Adrenal gland (tissue), 12 donors: Measurements from ENCODE around the gene PTPA. TPM values are rescaled to one million over a fixed set of nuclear protein-coding genes. Genes with fewer than 3 reads are reported as not detected.

Experiments
- DNase-seq, 7 donors: peaks; one replicate each; pipeline ENCODE4 v3.0.0-alpha.2; 2019 to 2020
- H3K27ac ChIP-seq, 5 donors: fragments of 200-600 bp; sonication (generic) in 4 of 5; 1 replicate in 3 of 5; 2 replicates in 2 of 5; pipeline versions ENCODE4 v1.5.1 to v1.8.0; 2016 to 2020; ENCODE audit warnings: mild to moderate bottlenecking in 1 of 5
- H3K27me3 ChIP-seq: fragments of 200-600 bp; 2 replicates; pipeline ENCODE4 v1.8.0; 2021
- H3K36me3 ChIP-seq, 2 donors: fragments of 200-600 bp; replicated peaks in 1 of 2; 1 replicate in 1 of 2; 2 replicates in 1 of 2; pipeline versions ENCODE4 v1.5.1 to v1.8.0; 2018 to 2022
- H3K4me1 ChIP-seq, 2 donors: fragments of 200-600 bp; replicated peaks in 1 of 2; 1 replicate in 1 of 2; 2 replicates in 1 of 2; pipeline versions ENCODE4 v1.5.1 to v1.8.0; 2018 to 2021
- H3K4me3 ChIP-seq, 4 donors: fragments of 200-600 bp; sonication (generic) in 3 of 4; one replicate each; pipeline ENCODE4 v1.5.1; 2016 to 2018
- H3K9me3 ChIP-seq, 3 donors: fragments of 200-600 bp; sonication (generic) in 1 of 3; replicated peaks in 1 of 3; 1 replicate in 2 of 3; 2 replicates in 1 of 3; pipeline versions ENCODE4 v1.5.1 to v1.8.0; 2016 to 2021
- POLR2A ChIP-seq, 2 donors: fragments of 450-650 bp; IDR thresholded peaks; one replicate each; pipeline ENCODE4 v1.6.1; 2017; ENCODE audit warnings: antibody characterized with exemption in 2 of 2, mild to moderate bottlenecking in 2 of 2, moderate library complexity in 1 of 2
- WGBS, 4 donors: extraction: QIAGEN DNeasy Blood & Tissue Kit in 2 of 4; methylation state at CpG; one replicate each; pipeline versions ENCODE4 v1.1.5 to v1.1.7; 2013 to 2017; 5-methylcytosine and 5-hydroxymethylcytosine counted together
- intact Hi-C, 2 donors: fragments of 100-400 bp; cut with DNase I; formaldehyde crosslinking; loops; one replicate each; pipeline versions ENCODE4 v1.14.1 to v1.15.0; 2022 to 2023
- polyA plus RNA-seq, 3 donors: library from polyadenylated mRNA; stranded (reverse); fragments of 200-250 nt in 2 of 3; fragments of 350-450 nt in 1 of 3; fragmentation: Illumina TruSeq in 1 of 3; extraction: RNeasy Lipid Tissue Mini Kit (QIAGEN cat#74804) in 1 of 3; gene quantifications; one replicate each; pipeline ENCODE4 v1.2.3, GENCODE V29; 2013 to 2014
- total RNA-seq, 9 donors: library from RNA; depleted of rRNA in 4 of 9; stranded (reverse); fragments of >200 nt in 4 of 9; fragments of 120-200 nt in 1 of 9; fragmentation: NEBNext Ultra II Directional in 1 of 9; extraction: Animal tissue kit (Norgen Biotek cat#: 25700) in 1 of 9; gene quantifications; one replicate each; pipeline versions ENCODE4 v1.1.0 to v1.2.4, GENCODE V29; 2013 to 2023
- TF ChIP-seq, protein P1 (sequence below), 6 experiments: fragments of 450-650 bp in 4 of 6; fragments of 200-600 bp in 2 of 6; sonication (generic) in 1 of 6; IDR thresholded peaks; 1 replicate in 5 of 6; 2 replicates in 1 of 6; pipeline versions ENCODE4 v1.5.1 to v1.8.0; 2016 to 2021; ENCODE audit warnings: antibody characterized with exemption in 6 of 6, mild to moderate bottlenecking in 2 of 6, moderate library complexity in 1 of 6
- donor health status: healthy with polysubstance abuse.
- donor health status: Bipolar disorder and iron deficiency.
- donor health status: DM: yes; HTN: yes; CAD: no.
- donor health status: DM: no; HTN: no; CAD: no.
- donor health status: DM: no; HTN: no; CAD: no.
- donor health status: DM: yes; HTN: yes; CAD: no.

Gene PTPA
- total and polyA plus RNA-seq, 12 donors, result 71.3 to 248 (median 130) TPM

DNA sequence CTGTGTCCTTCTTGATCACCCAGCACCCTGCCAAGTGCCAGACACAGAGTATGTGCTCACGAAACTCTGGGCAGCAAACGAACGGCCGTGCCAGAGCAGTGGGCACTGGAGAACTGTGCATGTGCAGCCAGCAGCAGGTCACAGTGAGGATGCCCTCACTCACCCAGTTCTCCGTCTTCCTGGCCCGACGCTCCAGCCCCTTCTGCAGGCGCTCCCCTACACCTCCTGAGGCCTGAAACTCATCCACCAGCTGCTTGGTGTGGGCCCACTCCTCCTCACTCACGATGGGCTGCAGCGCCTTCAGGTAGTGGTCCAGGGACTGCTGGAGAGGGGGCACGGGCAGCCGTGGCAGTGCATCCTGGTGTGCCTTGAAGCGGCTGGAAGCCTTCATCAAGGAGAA is 3.6 kb upstream of the PTPA start:
- WGBS, 4 donors, result 89 to 94% (median 92%) methylated on average over 8 to 13 of the region's 13 CpGs
- H3K4me1 ChIP-seq, result peaks cover 11 to 21% of the 10 kb centered on the region in 2 donors
- H3K27ac ChIP-seq, result no peak overlapping the region
- H3K9me3 ChIP-seq, result no peaks in the 10 kb centered on the region
- H3K27me3 ChIP-seq, result no peaks in the 10 kb centered on the region
- H3K36me3 ChIP-seq, result peaks cover 0 to 11% of the 10 kb centered on the region in 2 donors
- intact Hi-C loops, result no loop called here
- no peak for TF ChIP-seq POLR2A (IDR thresholded peaks at IDR 0.05)
- TF ChIP-seq, protein P1, sequence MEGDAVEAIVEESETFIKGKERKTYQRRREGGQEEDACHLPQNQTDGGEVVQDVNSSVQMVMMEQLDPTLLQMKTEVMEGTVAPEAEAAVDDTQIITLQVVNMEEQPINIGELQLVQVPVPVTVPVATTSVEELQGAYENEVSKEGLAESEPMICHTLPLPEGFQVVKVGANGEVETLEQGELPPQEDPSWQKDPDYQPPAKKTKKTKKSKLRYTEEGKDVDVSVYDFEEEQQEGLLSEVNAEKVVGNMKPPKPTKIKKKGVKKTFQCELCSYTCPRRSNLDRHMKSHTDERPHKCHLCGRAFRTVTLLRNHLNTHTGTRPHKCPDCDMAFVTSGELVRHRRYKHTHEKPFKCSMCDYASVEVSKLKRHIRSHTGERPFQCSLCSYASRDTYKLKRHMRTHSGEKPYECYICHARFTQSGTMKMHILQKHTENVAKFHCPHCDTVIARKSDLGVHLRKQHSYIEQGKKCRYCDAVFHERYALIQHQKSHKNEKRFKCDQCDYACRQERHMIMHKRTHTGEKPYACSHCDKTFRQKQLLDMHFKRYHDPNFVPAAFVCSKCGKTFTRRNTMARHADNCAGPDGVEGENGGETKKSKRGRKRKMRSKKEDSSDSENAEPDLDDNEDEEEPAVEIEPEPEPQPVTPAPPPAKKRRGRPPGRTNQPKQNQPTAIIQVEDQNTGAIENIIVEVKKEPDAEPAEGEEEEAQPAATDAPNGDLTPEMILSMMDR (IDR thresholded peaks at IDR 0.05), result no peak
- no peak for DNase-seq
- H3K4me3 ChIP-seq, result no peak overlapping the region

DNA sequence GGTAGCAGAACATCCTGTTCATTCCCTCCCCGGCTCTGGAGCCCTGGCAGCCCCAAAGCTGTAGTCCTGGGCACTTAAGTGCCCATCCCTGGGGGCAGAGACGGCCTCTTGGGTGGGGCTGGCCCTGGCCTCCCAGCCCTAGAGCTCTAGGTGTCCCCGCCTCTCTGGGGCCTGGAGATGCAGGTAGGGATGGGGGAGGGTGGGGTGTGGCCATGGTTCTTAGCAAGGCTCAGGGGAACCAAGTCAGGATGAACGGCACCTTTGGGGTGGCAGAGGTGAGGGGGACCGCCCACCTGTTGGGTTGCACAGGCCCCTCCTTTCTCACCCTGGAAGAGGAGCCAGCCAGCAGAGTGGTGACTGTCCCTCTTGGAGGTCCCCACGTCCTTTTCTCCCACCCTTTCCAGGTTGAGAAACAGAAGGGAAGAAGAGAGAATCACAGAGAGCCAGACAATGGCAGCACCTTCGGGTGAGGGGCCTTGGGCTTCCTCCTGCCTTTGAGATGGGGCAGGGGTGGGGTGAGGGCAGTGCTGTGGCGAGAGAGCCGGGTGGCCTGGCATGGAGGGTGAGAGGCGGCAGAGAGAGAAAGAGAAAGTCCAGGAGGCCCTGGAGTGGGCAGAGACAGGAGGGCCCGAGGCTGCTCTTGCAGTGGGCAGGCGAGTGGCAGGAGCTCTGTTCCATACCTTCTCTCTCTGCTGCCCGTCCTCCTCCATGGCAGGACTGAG is 3.0 kb upstream of the PTPA start:
- Histone ChIP-seq H3K27ac (no peak overlapping the region), H3K27me3 (no peaks in the 10 kb centered on the region), H3K36me3 (peaks cover 0 to 11% of the 10 kb centered on the region in 2 donors), H3K4me3 (no peak overlapping the region), H3K9me3 (no peaks in the 10 kb centered on the region), H3K4me1 (peaks cover 11 to 24% of the 10 kb centered on the region in 2 donors)
- no peak for TF ChIP-seq POLR2A (IDR thresholded peaks at IDR 0.05)
- TF ChIP-seq, protein P1 (IDR thresholded peaks at IDR 0.05), result no peak
- WGBS, 4 donors, result 90 to 97% (median 94%) methylated on average over 10 to 13 of the region's 13 CpGs
- no peak for DNase-seq
- intact Hi-C loops, result no loop called here

- Histone ChIP-seq H3K4me1 (peaks cover 18 to 31% of the 10 kb centered on the region in 2 donors), H3K27ac (no peak overlapping the region), H3K4me3 (no peak overlapping the region), H3K36me3 (peaks cover 0 to 11% of the 10 kb centered on the region in 2 donors), H3K9me3 (no peaks in the 10 kb centered on the region), H3K27me3 (no peaks in the 10 kb centered on the region)
- DNase-seq, result no peak
- TF ChIP-seq, protein P1 (IDR thresholded peaks at IDR 0.05), result no peak
- TF ChIP-seq POLR2A (IDR thresholded peaks at IDR 0.05), result no peak
- WGBS, 4 donors, result 58 to 77% (median 69%) methylated on average over 10 of the region's 10 CpGs
- intact Hi-C loops, result no loop called here
Measured at GRCh38 chr9:129108805-129109536, 2.2 kb upstream of the PTPA start.

DNA sequence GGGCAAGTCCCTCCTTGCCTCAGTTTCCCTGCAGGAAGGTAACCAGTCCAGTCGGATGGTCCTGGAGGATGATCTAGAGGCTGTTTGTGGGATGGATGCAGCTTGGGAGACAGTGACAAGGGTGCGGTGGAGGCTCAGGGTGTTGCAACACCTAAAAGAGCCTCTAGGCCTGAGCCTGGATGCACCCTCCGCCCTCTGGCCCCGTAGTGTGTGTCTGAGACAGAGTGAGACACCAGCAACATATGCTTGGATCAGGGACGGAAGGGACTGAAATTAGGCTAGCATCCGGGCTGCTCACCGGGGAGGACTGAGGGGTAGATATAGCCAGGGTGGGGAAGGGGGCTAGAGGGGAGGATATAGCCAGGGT is 1.7 kb upstream of the PTPA start:
- Histone ChIP-seq H3K27ac (peak overlapping the region in 1 of 5 donors; percentile 99), H3K4me3 (peak overlapping the region in 1 of 4 donors; percentile 99), H3K36me3 (peaks cover 0 to 11% of the 10 kb centered on the region in 2 donors), H3K4me1 (peaks cover 24 to 35% of the 10 kb centered on the region in 2 donors), H3K9me3 (no peaks in the 10 kb centered on the region), H3K27me3 (no peaks in the 10 kb centered on the region)
- DNase-seq, result peak in 2 of 7 donors; percentile 38 to 42
- TF ChIP-seq, protein P1 (IDR thresholded peaks at IDR 0.05), result no peak
- TF ChIP-seq POLR2A (IDR thresholded peaks at IDR 0.05), result no peak
- intact Hi-C loops, result no loop called here
- 66 to 74% (median 73%) methylated on average over 4 to 7 of the region's 7 CpGs for WGBS, 4 donors
